IPS-20b (cell line): ENCODE results near the gene ZFYVE21.

ENCODE experiments used
- H3K27ac ChIP-seq: one replicate; pipeline ENCODE4 v1.5.1; 2013; ENCODE audit warnings: low read length
- H3K27me3 ChIP-seq: 2 replicates; pipeline ENCODE4 v1.6.1; 2013; ENCODE audit warnings: mild to moderate bottlenecking, low read length, inconsistent platforms; ENCODE audit not compliant: insufficient read depth
- H3K36me3 ChIP-seq: 2 replicates; pipeline ENCODE4 v1.6.1; 2013; ENCODE audit warnings: low read depth, mild to moderate bottlenecking, inconsistent platforms, low read length, moderate library complexity; ENCODE audit not compliant: insufficient read depth
- H3K4me1 ChIP-seq: 2 replicates; pipeline ENCODE4 v1.6.1; 2013; ENCODE audit warnings: mild to moderate bottlenecking, control low read depth, inconsistent platforms, low read length, moderate library complexity; ENCODE audit not compliant: insufficient read depth
- H3K4me3 ChIP-seq: 2 replicates; pipeline ENCODE4 v1.5.1; 2013; ENCODE audit warnings: mild to moderate bottlenecking, low read length, inconsistent platforms
- H3K9ac ChIP-seq: 2 replicates; pipeline ENCODE4 v1.6.1; 2013; ENCODE audit warnings: low read depth, mild to moderate bottlenecking, inconsistent platforms, low read length, moderate library complexity
- H3K9me3 ChIP-seq: 2 replicates; pipeline ENCODE4 v1.6.1; 2013; ENCODE audit warnings: mild to moderate bottlenecking, low read depth, low read length, inconsistent platforms; ENCODE audit not compliant: insufficient read depth

Gene ZFYVE21

GRCh38 chr14:103730490-103731035, 15.0 kb downstream of the ZFYVE21 start:
- no peak overlapping the region for H3K9ac ChIP-seq
- H3K9me3 ChIP-seq = no peaks in the 10 kb centered on the region
- H3K36me3 ChIP-seq = peaks cover 39% of the 10 kb centered on the region
- H3K4me3 ChIP-seq = no peak overlapping the region
- no peaks in the 10 kb centered on the region for H3K27me3 ChIP-seq
- no peaks in the 10 kb centered on the region for H3K4me1 ChIP-seq
- no peak overlapping the region for H3K27ac ChIP-seq

- H3K9me3 ChIP-seq = no peaks in the 10 kb centered on the region
- H3K27me3 ChIP-seq = no peaks in the 10 kb centered on the region
- H3K4me3 ChIP-seq = no peak overlapping the region
- H3K36me3 ChIP-seq = peaks cover 39% of the 10 kb centered on the region
- H3K9ac ChIP-seq = no peak overlapping the region
- H3K4me1 ChIP-seq = no peaks in the 10 kb centered on the region
- H3K27ac ChIP-seq = no peak overlapping the region
These were observed 15.9 kb downstream of the ZFYVE21 start for GRCh38 chr14:103731481-103731880.

- Histone ChIP-seq H3K4me3 (no peak overlapping the region), H3K36me3 (peaks cover 39% of the 10 kb centered on the region)
These were observed 16.6 kb downstream of the ZFYVE21 start for GRCh38 chr14:103731916-103732867.

GRCh38 chr14:103732868-103733620, 17.4 kb downstream of the ZFYVE21 start:
- Histone ChIP-seq H3K9me3 (no peaks in the 10 kb centered on the region), H3K9ac (no peak overlapping the region), H3K27ac (no peak overlapping the region), H3K4me3 (no peak overlapping the region), H3K36me3 (peaks cover 39% of the 10 kb centered on the region), H3K27me3 (no peaks in the 10 kb centered on the region), H3K4me1 (no peaks in the 10 kb centered on the region)

More at GRCh38 chr14:103731916-103732867, 16.6 kb downstream of the ZFYVE21 start:
- Histone ChIP-seq H3K27ac (no peak overlapping the region), H3K9ac (no peak overlapping the region), H3K9me3 (no peaks in the 10 kb centered on the region), H3K27me3 (no peaks in the 10 kb centered on the region), H3K4me1 (no peaks in the 10 kb centered on the region)

- Histone ChIP-seq H3K36me3 (peaks cover 33% of the 10 kb centered on the region), H3K27ac (no peak overlapping the region), H3K9ac (no peak overlapping the region), H3K4me1 (no peaks in the 10 kb centered on the region), H3K4me3 (no peak overlapping the region), H3K27me3 (no peaks in the 10 kb centered on the region), H3K9me3 (no peaks in the 10 kb centered on the region)
These were observed 18.0 kb downstream of the ZFYVE21 start for GRCh38 chr14:103733651-103734050.

GRCh38 chr14:103734081-103734888, 18.7 kb downstream of the ZFYVE21 start:
- Histone ChIP-seq H3K9ac (no peak overlapping the region), H3K27ac (no peak overlapping the region), H3K36me3 (peaks cover 27% of the 10 kb centered on the region), H3K4me3 (no peak overlapping the region), H3K9me3 (no peaks in the 10 kb centered on the region), H3K27me3 (no peaks in the 10 kb centered on the region), H3K4me1 (no peaks in the 10 kb centered on the region)

- H3K4me1 ChIP-seq = 0 out of 2 replicates have a peak, but pooled peaks cover 2% of the 10 kb centered on the region
- H3K36me3 ChIP-seq = peaks cover 19% of the 10 kb centered on the region
- H3K27ac ChIP-seq = no peak overlapping the region
These were observed 19.4 kb downstream of the ZFYVE21 start for GRCh38 chr14:103735022-103735421.

GRCh38 chr14:103735439-103735814, 19.8 kb downstream of the ZFYVE21 start:
- Histone ChIP-seq H3K27me3 (no peaks in the 10 kb centered on the region), H3K9me3 (no peaks in the 10 kb centered on the region), H3K36me3 (peaks cover 16% of the 10 kb centered on the region; the same call in 1 of the 2 replicates), H3K4me1 (0 out of 2 replicates have a peak, but pooled peaks cover 2% of the 10 kb centered on the region), H3K27ac (no peak overlapping the region), H3K4me3 (no peak overlapping the region), H3K9ac (no peak overlapping the region)

More at GRCh38 chr14:103735022-103735421, 19.4 kb downstream of the ZFYVE21 start:
- Histone ChIP-seq H3K27me3 (no peaks in the 10 kb centered on the region), H3K9me3 (no peaks in the 10 kb centered on the region), H3K9ac (no peak overlapping the region), H3K4me3 (no peak overlapping the region)

GRCh38 chr14:103735815-103736545, 20.4 kb downstream of the ZFYVE21 start:
- Histone ChIP-seq H3K27me3 (no peaks in the 10 kb centered on the region), H3K9ac (no peak overlapping the region), H3K4me1 (0 out of 2 replicates have a peak, but pooled peaks cover 2% of the 10 kb centered on the region), H3K27ac (no peak overlapping the region), H3K36me3 (peaks cover 16% of the 10 kb centered on the region; the same call in 1 of the 2 replicates), H3K4me3 (no peak overlapping the region), H3K9me3 (no peaks in the 10 kb centered on the region)

GRCh38 chr14:103736546-103737431, 21.2 kb downstream of the ZFYVE21 start:
- Histone ChIP-seq H3K9me3 (no peaks in the 10 kb centered on the region), H3K4me3 (no peak overlapping the region), H3K36me3 (peaks cover 16% of the 10 kb centered on the region; the same call in 1 of the 2 replicates), H3K27me3 (no peaks in the 10 kb centered on the region), H3K4me1 (0 out of 2 replicates have a peak, but pooled peaks cover 2% of the 10 kb centered on the region), H3K9ac (no peak overlapping the region), H3K27ac (no peak overlapping the region)
